GM18868 (cell line): ENCODE results near the gene NOP14.
"Not testable (repeated sequence)": the region's sequence is repeated elsewhere in the genome, so short reads cannot be mapped to it uniquely, and the experiment has no call there.

Experiments used
- ATAC-seq: cut with Tn5 transposase; IDR thresholded peaks from one replicate; pipeline ENCODE4 v1.9.1; 2021; ENCODE audit warnings: mild to moderate bottlenecking, moderate library complexity; ENCODE audit not compliant: unreplicated experiment

Gene NOP14

DNA sequence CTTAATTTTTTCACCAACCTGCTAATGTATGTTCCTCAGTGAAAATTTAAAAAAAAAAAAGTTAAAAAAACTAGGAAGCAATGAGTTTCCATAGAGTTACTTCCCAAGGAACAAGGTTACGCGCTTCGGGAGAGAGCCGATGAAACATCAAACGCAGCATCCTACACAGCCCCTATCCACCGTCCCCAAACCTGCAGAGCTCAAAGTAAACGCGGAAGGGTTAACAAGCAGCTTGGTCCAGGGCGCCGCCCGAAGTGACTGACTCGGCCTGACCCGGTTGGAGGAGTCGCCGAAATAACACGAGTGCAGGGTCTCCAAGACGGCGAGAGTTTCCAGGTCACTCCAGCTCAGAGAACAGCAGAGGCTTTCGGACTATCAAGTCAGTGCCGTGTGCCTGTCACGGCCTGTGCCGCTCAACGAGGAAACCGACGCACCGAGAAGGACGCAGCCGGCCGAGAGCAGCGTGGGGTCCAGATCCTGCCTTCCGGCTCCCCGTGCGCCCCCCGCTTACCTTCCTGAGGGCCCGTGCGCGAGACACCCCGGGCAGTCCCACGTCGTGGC, 512 bp downstream of the NOP14 start:
- peak; percentile 15 for ATAC-seq

GRCh38 chr4:2961811-2962441, 1.3 kb downstream of the NOP14 start:
- no peak for ATAC-seq

- ATAC-seq: no peak
Measured at GRCh38 chr4:2961421-2961810, 1.8 kb downstream of the NOP14 start.

- not testable (repeated sequence) for ATAC-seq
Measured at GRCh38 chr4:2960450-2960849, 2.8 kb downstream of the NOP14 start.

- ATAC-seq: no peak
Measured at GRCh38 chr4:2958446-2958845, 4.8 kb downstream of the NOP14 start.

DNA sequence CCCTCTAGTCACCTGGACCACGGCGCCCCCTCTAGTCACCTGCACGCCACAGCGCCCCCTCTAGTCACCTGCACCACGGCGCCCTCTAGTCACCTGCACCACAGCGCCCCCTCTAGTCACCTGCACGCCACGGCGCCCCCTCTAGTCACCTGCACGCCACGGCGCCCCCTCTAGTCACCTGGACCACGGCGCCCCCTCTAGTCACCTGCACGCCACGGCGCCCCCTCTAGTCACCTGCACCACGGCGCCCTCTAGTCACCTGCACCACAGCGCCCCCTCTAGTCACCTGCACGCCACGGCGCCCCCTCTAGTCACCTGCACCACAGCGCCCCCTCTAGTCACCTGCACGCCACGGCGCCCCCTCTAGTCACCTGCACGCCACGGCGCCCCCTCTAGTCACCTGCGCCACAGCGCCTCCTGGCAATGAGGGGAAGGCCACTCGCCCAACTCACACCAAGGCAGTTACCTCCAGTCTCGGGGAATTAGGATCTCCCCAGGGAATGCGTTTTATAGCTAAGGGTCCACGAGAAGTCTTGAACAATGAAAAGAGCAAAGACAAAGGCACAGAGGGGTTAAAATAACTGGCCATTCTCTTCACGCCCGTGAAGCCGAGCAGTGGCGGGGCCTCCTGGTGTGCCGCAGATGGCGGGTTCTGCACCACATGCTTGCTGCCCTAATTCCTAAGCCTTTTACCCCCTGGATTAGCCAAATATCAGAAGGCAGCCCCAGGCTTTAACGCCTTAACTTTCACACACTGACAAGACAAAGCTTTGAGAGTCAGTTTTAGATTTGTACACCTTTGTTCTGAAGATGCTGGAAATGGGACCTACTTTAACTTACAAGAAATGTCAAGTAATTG, 7.8 kb downstream of the NOP14 start:
- ATAC-seq: not testable (repeated sequence)

DNA sequence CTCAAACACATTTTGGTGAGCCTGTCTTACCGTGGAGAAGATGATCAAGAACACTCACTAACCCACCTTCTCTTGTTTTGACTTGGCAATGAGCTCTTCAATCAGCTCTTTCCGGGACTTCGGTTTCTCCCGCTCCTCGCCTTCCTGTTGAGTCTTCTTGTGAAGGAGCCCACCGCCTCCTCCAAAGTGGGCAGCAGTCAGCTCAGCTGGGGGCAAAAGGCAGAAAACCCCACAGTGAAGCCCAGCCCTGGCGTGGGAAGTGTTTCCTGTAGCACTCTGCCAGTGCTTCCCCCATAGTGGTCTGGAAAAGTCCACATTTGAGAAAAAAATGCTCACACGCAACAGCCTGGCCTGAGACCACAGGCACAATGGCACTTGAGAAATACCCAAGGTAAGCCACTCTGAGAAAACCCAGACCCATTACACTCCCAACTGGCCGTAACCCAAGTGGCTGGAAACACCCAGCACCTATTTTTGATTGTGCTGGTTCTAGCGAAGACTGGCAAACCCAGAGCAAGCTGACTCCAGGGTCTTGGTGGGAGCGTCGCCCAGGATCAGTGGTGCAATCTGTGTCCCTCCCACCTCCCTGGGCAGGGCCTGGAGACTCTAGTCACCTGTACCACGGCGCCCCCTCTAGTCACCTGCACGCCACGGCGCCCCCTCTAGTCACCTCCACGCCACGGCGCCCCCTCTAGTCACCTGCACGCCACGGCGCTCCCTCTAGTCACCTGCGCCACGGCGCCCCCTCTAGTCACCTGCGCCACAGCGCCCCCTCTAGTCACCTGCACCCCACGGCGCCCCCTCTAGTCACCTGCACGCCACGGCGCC, 8.6 kb downstream of the NOP14 start:
- ATAC-seq: peak; percentile 81

GRCh38 chr4:2953496-2953895, 9.7 kb downstream of the NOP14 start:
- no peak for ATAC-seq

DNA sequence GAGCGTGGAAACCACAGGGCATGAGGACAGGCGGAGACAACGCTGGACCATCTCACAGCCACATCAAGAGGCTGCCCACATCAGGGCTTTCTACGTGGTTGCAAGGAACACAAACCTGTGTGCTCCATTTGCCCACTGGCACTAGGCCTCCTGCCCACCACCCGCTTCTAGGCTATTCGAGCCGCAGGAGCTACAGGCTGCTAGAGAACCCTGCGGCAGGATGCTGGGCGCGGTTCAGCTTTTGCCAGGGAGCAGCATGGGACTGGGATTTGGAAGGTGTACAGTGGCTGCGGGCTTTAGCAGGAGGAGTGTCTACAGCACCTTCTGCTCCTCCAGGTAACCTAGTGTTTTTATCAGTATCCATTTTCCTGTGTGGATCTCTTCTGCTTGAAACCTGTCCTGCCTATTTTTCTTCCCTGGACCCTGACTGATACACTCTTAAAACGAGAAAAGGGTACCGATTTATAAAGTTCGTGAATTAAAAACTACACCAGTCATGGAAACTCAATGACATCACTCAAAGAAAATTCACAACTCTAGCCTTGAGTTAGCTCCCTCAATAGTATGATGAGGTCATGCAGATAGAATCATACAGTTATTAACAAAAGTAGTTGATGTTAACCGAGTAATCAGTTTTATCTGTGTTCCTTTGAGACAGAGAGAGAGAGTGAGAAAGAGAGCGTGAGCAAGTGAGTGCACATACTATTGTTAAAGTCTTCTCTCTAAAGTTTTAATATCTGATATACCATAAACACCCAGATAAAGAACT, 12.8 kb downstream of the NOP14 start:
- ATAC-seq: no peak

- ATAC-seq: no peak
Measured at GRCh38 chr4:2949782-2950125, 13.5 kb downstream of the NOP14 start.

- ATAC-seq: no peak
Measured at GRCh38 chr4:2948895-2949781, 14.1 kb downstream of the NOP14 start.

GRCh38 chr4:2947926-2948325, 15.3 kb downstream of the NOP14 start:
- no peak for ATAC-seq

GRCh38 chr4:2946812-2947600, 16.2 kb downstream of the NOP14 start:
- ATAC-seq: no peak

DNA sequence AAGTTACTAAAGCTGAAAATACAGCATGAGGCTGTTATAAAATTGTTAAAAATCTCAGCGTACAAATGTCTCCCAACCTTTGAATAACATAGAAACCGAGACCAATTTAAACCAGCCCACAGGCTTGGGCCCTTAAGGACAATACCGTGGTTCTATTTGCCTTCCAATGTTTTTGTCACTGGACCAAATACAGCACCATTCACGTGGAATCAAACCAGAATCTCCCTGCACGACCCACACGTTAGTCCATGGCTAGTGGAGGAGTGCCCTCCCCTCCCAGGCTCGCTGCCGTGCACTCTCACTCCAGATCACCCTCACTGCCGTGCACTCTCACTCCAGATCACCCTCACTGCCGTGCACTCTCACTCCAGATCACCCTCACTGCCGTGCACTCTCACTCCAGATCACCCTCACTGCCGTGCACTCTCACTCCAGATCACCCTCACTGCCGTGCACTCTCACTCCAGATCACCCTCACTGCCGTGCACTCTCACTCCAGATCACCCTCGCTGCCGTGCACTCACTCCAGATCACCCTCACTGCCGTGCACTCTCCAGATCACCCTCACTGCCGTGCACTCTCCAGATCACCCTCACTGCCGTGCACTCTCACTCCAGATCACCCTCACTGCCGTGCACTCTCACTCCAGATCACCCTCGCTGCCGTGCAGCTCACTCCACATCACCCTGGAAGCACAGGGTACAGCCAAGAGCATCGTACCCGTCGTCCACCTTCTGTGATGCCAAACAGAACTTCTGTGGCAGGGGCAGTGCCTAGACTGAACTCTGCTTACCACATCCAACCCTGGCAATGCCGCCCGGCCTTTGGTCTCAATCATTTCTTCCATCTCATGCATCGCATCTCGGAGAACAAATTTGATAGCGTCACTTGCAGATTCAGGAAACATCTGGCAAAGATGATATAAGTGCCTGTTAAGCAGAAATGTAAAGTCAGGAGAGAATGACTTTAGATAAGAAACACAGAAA, 17.3 kb downstream of the NOP14 start:
- not testable (repeated sequence) for ATAC-seq

- no peak for ATAC-seq
Measured at GRCh38 chr4:2944586-2945526, 18.4 kb downstream of the NOP14 start.

GRCh38 chr4:2944091-2944482, 19.1 kb downstream of the NOP14 start:
- no peak for ATAC-seq
